NCI-H226 (cell line): ENCODE results near the gene GABBR2.
A peak's percentile ranks its signal among the peaks of the same experiment; 100 is the strongest.

Experiments
- DNase-seq: peaks from one replicate; pipeline ENCODE4 v3.0.0-alpha.2; 2015

The GABBR2 gene

GRCh38 chr9:98567540-98568233 lies 141.0 kb downstream of the GABBR2 start:
- DNase-seq: no peak

DNA sequence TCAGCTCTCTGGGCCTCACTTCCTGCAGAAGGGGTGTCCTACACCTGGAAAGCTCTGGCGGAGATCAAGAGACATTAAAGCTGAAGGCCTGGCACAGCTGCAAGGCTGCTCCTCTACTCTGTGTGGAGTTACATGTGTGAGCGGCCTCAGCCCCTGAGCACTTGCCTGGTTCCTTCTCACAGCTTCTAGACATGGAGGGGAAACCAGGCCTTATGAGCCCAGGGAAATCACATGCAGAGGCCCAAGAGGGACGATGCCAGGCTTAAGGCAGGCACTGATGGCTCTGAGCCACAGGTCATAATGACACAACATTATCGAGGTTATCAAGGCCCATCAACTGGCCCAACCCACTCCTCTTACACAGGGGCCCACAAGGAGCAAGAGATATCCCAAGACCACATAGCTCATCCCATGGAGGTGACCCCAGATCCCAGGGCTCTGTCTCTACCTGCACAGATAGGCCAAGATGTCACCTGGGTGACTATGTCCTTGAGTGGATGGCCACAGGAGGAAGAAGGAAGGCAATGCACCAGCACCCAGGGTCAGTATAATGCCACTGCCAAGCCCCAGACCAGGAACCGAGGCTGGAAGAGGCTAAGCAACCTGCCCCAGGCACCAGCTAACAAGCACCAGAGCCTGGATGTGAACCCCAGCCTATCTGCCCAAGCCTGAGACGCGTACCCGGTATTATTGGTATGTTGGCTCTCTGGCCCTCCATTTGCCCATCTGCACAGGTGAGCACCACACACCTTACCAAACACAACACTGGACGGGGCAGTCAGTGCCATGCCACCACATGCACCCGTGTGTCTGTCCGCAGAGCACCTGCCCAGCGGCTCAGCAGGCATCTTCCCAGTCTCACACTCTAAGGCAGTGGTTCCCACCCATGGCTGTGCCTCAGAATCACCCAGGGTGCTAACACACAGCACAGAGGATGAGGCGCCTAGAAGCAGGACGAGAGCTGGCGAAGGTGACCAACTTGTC lies 143.3 kb downstream of the GABBR2 start:
- DNase-seq: no peak

GRCh38 chr9:98564714-98565113 lies 144.0 kb downstream of the GABBR2 start:
- no peak for DNase-seq

GRCh38 chr9:98563988-98564387 lies 144.7 kb downstream of the GABBR2 start:
- DNase-seq: no peak

GRCh38 chr9:98563212-98563907 lies 145.4 kb downstream of the GABBR2 start:
- no peak for DNase-seq

DNA sequence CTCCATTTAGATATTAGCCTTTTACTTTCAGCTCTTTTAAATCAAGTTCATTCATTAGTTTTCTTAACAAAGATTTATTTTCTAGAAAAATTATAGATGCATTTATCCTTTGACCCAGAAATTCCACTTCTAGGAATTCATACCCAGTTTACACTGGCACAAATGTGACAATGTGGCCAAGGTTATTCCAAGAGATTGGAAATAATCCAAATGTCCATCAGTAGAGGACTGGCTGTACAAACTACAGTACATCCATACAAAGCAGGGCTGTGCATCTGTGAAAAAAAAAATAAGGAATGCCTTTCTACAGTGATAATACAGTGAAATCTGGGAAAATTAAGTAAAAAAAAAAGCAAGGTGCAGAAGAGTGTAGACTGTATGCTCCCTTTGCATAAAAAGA lies 149.2 kb downstream of the GABBR2 start:
- no peak for DNase-seq

DNA sequence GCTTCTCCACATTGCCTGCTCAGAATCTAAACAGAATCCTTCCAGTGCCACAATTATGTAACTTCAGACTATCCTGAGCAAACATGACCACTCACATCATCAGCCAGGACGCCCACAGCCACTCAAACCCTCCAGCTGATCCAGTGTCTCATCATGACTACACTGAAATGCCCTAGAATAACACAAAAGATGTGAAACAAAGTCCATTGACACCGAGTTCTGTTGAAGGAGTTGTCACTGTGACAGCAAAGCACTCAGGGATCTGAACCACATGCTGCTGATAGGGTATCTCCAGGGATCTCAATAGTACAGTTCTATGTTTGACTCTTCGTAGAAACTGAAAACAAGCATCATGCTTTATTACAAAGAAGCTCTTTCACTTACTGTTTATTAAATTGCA lies 150.2 kb downstream of the GABBR2 start:
- no peak for DNase-seq

DNA sequence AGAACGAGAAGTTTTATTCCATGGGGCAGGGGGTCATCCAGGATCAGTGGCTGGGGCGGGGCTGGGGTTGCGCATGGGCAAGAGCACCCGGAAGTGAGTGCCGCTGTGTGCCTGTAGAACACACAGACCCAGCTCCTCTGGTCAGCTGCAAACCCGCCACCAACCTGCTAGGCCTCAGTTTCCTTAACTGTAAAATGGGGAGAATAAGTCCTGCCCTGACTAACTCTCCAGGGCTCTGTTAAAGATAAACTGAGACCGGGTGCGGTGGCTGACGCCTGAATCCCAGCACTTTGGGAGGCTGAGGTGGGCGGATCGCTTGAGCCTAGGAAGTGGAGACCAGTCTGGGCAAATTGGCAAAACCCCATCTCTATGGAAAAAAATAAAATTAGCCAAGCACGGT lies 152.2 kb downstream of the GABBR2 start:
- no peak for DNase-seq

GRCh38 chr9:98555651-98556465 lies 152.9 kb downstream of the GABBR2 start:
- no peak for DNase-seq

DNA sequence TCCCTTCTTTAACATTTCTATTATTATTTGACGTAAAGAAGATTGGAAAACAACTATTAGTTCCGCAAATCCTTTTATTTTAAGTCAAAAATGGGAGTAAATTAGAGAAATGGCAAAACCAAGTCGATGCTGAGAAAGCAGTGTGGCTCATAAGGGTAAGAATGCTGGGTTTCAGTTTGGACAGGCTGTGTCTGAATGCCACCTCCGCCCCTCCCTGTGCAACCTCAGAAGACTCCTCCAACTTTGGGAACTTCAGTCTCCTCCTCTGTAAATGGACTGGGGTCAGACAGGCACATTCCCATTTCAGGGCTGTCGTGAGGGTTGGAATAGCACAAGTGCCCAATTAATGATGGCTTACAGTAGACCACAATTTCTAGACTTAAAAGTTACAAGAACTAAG lies 154.0 kb downstream of the GABBR2 start:
- no peak for DNase-seq

GRCh38 chr9:98552331-98552730 lies 156.4 kb downstream of the GABBR2 start:
- no peak for DNase-seq

GRCh38 chr9:98551511-98552286 lies 157.0 kb downstream of the GABBR2 start:
- DNase-seq: peak; percentile 78

DNA sequence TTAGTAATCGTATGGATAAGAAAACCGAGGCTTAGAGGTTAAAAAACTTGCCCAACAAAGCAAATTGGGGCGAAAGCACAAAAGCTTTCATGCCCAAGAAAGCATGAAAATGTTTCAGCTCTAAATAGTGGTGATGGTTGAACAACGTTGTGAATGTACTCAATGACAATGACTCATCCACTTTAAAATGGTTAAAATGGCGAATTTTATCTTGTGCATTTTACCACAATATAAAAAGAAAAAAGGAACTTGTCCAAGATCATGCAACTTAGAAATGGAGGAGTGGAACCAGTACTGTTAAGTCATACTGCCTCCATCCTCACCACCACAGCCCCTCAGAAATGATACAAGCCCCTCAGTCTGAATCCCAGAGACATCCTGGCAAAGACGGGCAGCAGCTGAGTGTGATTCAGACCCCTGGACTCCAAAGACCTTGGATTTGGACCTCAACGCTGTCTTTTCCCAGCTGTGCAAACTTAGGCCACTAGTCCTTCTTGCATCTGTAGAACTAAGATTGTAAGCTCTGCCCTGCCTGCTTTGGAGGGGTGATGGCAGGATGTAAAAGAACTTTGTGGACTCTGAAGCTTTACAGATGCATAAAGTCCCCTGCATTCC lies 158.4 kb downstream of the GABBR2 start:
- DNase-seq: no peak

- DNase-seq: no peak
Measured at GRCh38 chr9:98549401-98549800, 159.3 kb downstream of the GABBR2 start.

GRCh38 chr9:98547606-98548005 lies 161.1 kb downstream of the GABBR2 start:
- DNase-seq: no peak

GRCh38 chr9:98545021-98545420 lies 163.7 kb downstream of the GABBR2 start:
- DNase-seq: no peak

- DNase-seq: no peak
Measured at GRCh38 chr9:98541684-98542230, 167.0 kb downstream of the GABBR2 start.

- DNase-seq: no peak
Measured at GRCh38 chr9:98540476-98540875, 168.3 kb downstream of the GABBR2 start.

DNA sequence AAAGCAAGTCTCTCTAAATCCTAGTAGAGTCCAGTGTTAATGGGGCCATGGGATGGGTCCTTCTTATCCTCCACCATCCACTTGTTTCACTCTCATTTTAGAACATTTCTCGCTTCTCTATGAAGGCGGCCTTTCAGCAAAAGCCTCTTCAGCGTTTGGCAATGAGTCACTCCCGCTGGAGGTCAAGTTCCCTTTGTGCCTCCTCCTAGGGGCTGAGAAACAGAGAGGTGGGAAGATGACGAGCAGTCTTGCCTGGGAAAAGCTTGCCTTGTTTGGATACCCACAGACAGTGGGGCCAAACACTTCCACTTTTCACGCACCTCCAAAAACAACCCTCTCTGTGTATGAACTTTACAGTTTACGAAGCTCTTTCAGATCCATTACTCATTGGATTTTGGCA lies 168.8 kb downstream of the GABBR2 start:
- DNase-seq: no peak

GRCh38 chr9:98538626-98539031 lies 170.1 kb downstream of the GABBR2 start:
- no peak for DNase-seq

GRCh38 chr9:98538203-98538602 lies 170.5 kb downstream of the GABBR2 start:
- DNase-seq: no peak
